Nephron progenitor cell (in vitro differentiated cells): Measurements from ENCODE around the gene NHS.
"Not testable (repeated sequence)": the region's sequence is repeated elsewhere in the genome, so short reads cannot be mapped to it uniquely, and the experiment has no call there.

Source experiments
- DNase-seq: peaks from one replicate; pipeline ENCODE4 v3.0.0; 2021
- H3K27ac Mint-ChIP-seq: 2 replicates; pipeline ENCODE4 v1.8.0; 2021; ENCODE audit warnings: mild to moderate bottlenecking, moderate library complexity, mixed read lengths
- H3K27me3 Mint-ChIP-seq: 2 replicates; pipeline ENCODE4 v1.8.0; 2021; ENCODE audit warnings: mild to moderate bottlenecking, low read depth, mixed read lengths; ENCODE audit not compliant: poor library complexity
- H3K36me3 Mint-ChIP-seq: 2 replicates; pipeline ENCODE4 v1.8.0; 2021; ENCODE audit warnings: low read depth, mixed read lengths
- H3K4me1 Mint-ChIP-seq: 2 replicates; pipeline ENCODE4 v1.8.0; 2021; ENCODE audit warnings: mixed read lengths
- H3K4me3 Mint-ChIP-seq: 2 replicates; pipeline ENCODE4 v1.8.0; 2021; ENCODE audit warnings: mild to moderate bottlenecking, moderate library complexity, mixed read lengths
- H3K9me3 Mint-ChIP-seq: 2 replicates; pipeline ENCODE4 v1.8.0; 2021; ENCODE audit warnings: mild to moderate bottlenecking, moderate library complexity, mixed read lengths
- CTCF ChIP-seq: fragments of 200-600 bp; sonication (generic); IDR thresholded peaks from 2 replicates; pipeline ENCODE4 v1.5.0; 2021; ENCODE audit warnings: antibody characterized with exemption

Gene NHS

GRCh38 chrX:17566740-17567139 is 191.7 kb downstream of the NHS start:
- peaks cover 28% of the 10 kb centered on the region for H3K9me3 Mint-ChIP-seq
- peaks cover 4% of the 10 kb centered on the region for H3K27me3 Mint-ChIP-seq
- H3K4me1 Mint-ChIP-seq = peaks cover 35% of the 10 kb centered on the region
- peaks cover 17% of the 10 kb centered on the region for H3K36me3 Mint-ChIP-seq
- no peak for DNase-seq
- H3K27ac Mint-ChIP-seq = no peak overlapping the region
- no peak overlapping the region for H3K4me3 Mint-ChIP-seq
- no peak for TF ChIP-seq CTCF

GRCh38 chrX:17567187-17567586 is 192.2 kb downstream of the NHS start:
- Mint-ChIP-seq H3K9me3 (peaks cover 32% of the 10 kb centered on the region), H3K36me3 (peaks cover 17% of the 10 kb centered on the region), H3K27ac (peak overlapping the region; percentile 88), H3K4me3 (no peak overlapping the region), H3K4me1 (peaks cover 31% of the 10 kb centered on the region), H3K27me3 (peaks cover 4% of the 10 kb centered on the region)
- no peak for DNase-seq
- no peak for TF ChIP-seq CTCF

- H3K27me3 Mint-ChIP-seq = peaks cover 4% of the 10 kb centered on the region
- H3K9me3 Mint-ChIP-seq = peaks cover 37% of the 10 kb centered on the region
- peaks cover 30% of the 10 kb centered on the region for H3K4me1 Mint-ChIP-seq
- H3K4me3 Mint-ChIP-seq = no peak overlapping the region
- peak overlapping the region; percentile 88 for H3K27ac Mint-ChIP-seq
- DNase-seq = no peak
- H3K36me3 Mint-ChIP-seq = peaks cover 18% of the 10 kb centered on the region
- no peak for TF ChIP-seq CTCF
These were observed 192.8 kb downstream of the NHS start for GRCh38 chrX:17567821-17568220.

- Mint-ChIP-seq H3K36me3 (peaks cover 24% of the 10 kb centered on the region), H3K9me3 (peaks cover 47% of the 10 kb centered on the region)
These were observed 193.8 kb downstream of the NHS start for GRCh38 chrX:17568804-17569203.

GRCh38 chrX:17579026-17579425 is 204.0 kb downstream of the NHS start:
- peaks cover 4% of the 10 kb centered on the region for H3K9me3 Mint-ChIP-seq
- H3K4me1 Mint-ChIP-seq = peaks cover 87% of the 10 kb centered on the region
- no peaks in the 10 kb centered on the region for H3K27me3 Mint-ChIP-seq
- H3K27ac Mint-ChIP-seq = no peak overlapping the region
- TF ChIP-seq CTCF = no peak
- no peak overlapping the region for H3K4me3 Mint-ChIP-seq
- no peak for DNase-seq
- H3K36me3 Mint-ChIP-seq = peaks cover 8% of the 10 kb centered on the region

More at GRCh38 chrX:17568804-17569203, 193.8 kb downstream of the NHS start:
- DNase-seq, H3K4me3 Mint-ChIP-seq, H3K27me3 Mint-ChIP-seq, H3K27ac Mint-ChIP-seq: not testable (repeated sequence)
- H3K4me1 Mint-ChIP-seq = peaks cover 28% of the 10 kb centered on the region

- TF ChIP-seq CTCF = no peak
- H3K27ac Mint-ChIP-seq = peak overlapping the region; percentile 81
- H3K9me3 Mint-ChIP-seq = no peaks in the 10 kb centered on the region
- no peaks in the 10 kb centered on the region for H3K27me3 Mint-ChIP-seq
- peak overlapping the region; percentile 41 for H3K4me3 Mint-ChIP-seq
- H3K36me3 Mint-ChIP-seq = peaks cover 2% of the 10 kb centered on the region
- DNase-seq = no peak
- peaks cover 80% of the 10 kb centered on the region for H3K4me1 Mint-ChIP-seq
These were observed 205.6 kb downstream of the NHS start for GRCh38 chrX:17580539-17581152.
